GM21526 (cell line): ENCODE results near the gene GAS6.
"Not testable (repeated sequence)": the region's sequence is repeated elsewhere in the genome, so short reads cannot be mapped to it uniquely, and the experiment has no call there.

Source experiments
- ATAC-seq: cut with Tn5 transposase; IDR thresholded peaks from one replicate; pipeline ENCODE4 v1.9.1; 2021; ENCODE audit warnings: moderate library complexity; ENCODE audit not compliant: unreplicated experiment, low FRiP score

The GAS6 gene

DNA sequence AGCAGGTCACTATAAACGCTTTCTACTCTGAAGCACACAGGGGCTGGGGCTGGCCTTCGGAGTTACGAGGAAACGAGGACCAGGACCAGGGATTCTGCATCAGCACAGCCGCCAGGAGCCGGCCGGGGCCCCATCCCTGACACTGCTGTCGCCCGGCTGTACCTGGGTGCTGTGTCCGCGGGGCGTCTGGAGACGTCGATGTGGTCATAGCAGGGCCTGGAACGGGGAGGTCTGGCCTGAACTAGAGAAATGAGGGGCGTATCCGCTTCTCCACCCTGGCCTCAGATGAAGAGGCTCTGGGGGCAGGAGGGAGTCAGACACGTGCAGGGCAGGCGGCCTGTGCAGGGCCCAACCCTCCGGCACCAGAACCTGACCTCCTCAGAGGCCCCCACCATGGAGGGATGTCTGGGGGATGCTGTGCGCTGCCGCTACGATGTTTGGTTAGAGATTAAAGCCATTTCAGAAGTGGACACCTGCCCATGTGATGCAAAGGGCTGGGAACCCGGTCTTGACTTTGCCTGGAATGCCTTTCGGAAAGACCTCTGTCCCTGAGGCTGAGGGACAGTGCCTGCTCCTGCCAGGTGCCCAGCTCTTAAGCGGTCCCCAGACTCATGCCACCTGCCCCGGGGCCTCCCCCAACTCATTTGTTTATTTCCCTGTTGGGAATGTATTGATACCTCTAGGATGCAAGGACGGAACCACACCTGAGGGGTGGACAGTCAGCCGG is 21.4 kb downstream of the GAS6 start:
- ATAC-seq: no peak

DNA sequence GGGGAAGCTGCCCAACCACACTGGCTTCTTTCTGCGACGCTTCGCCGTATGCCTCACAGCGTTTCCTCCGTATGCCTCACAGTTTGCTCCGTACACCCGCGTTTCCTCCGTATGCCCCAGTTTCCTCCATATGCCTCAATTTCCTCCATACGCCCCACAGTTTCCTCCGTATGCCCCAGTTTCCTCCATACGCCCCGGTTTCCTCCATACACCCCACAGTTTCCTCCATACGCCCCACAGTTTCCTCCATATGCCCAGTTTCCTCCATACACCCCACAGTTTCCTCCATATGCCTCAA is 22.6 kb downstream of the GAS6 start:
- no peak for ATAC-seq

GRCh38 chr13:113840541-113841352 is 23.1 kb downstream of the GAS6 start:
- ATAC-seq: no peak

- no peak for ATAC-seq
These were observed 24.2 kb downstream of the GAS6 start for GRCh38 chr13:113839536-113840204.

DNA sequence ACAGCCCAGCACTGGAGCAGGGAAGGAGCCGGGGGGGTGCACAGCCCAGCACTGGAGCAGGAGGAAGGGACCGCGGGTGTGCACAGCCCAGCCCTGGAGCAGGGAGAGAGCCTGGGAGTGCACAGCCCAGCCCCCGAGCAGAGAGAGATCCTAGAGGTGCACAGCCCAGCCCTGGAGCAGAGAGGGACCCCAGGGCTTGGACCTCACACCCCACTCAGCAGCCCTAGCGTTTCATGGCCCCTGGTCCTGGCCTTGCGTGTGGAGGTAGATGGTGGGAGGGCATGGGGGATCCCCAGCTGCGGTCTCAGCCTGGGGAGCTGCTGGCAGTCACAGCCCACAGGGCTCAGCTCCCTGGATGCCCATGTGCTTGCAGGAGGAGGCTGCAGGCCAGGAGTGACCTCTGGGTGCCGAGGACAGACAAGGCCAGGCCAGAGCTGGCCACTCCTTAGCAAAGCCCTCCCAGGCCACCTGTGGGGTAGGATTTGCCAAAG is 25.1 kb downstream of the GAS6 start:
- ATAC-seq: no peak

DNA sequence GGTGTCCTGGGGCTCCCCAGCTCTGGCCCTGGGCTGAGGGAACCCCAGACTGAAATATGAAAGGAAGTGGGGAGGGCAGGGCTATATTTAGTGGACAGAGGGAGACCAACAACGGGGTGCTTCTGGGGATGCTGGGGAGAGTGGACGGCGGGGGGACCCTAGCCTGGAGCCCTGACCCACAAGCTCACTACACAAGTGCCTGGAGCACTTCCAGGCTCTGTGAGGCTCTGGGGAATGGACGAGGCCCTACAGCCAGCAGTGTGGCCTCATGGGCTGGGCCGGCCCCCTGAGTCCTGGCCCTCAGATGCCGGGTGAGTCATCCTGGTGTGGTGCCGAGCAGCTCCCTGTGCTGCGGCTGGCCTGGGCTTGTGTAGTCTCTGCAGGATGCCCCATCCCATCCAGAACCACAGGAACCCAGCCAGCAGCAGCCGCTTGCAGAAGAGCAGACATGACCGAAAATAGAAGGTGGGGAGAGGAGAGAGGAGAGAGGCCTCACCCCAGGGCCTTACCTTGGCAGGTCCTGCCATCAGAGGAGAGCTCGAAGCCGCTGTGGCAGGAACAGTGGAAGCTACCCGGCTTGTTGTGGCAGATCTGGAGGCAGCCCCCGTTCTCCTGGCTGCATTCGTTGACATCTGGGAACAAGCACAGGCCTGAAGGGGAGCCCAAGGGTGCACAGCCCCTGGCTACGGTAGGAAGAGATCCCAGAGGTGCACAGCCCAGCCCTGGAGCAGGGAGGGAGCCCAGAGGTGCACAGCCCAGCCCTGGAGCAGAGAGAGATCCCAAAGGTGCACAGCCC is 26.1 kb downstream of the GAS6 start:
- ATAC-seq: no peak

- ATAC-seq: no peak
These were observed 26.9 kb downstream of the GAS6 start for GRCh38 chr13:113836768-113837559.

DNA sequence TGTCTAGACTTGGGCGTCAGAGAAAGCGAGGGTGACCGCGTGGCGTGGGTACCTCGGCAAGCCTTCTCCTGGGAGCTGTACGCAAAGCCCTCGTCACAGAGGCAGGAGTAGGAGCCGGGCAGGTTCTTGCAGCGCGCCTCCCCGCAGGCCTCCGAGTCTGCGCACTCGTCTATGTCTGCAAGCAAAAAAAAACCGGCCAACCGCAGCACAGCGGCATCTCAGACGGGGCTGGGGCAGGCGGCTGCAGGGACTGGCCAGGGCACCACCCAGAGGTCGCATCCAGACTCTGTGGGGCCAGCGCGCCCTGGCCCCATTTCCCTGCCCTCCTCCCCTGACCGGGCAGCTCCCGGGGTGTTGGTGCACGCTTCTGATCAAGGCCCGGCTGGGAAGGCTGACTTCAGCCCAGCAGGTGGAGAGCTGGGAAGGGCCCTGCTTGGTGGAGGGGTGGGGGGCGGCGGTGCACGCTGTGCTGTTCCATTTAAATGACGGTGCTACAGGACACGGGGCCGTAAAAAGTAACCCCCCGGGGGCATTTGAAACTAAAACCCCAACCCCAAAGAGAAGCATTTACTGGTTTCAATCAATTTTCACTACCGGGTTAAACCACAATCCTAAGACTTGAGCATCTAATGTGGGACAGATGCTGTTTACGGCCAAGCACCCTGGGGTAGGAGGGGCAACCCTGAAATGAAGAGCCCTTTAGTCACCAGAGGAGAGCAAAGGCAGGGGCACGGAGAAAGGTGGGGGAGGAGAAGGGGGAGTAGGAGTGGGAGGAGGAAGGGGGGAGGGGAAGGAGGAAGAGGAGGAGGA is 28.2 kb downstream of the GAS6 start:
- no peak for ATAC-seq

GRCh38 chr13:113834496-113835200 is 29.2 kb downstream of the GAS6 start:
- ATAC-seq: no peak

DNA sequence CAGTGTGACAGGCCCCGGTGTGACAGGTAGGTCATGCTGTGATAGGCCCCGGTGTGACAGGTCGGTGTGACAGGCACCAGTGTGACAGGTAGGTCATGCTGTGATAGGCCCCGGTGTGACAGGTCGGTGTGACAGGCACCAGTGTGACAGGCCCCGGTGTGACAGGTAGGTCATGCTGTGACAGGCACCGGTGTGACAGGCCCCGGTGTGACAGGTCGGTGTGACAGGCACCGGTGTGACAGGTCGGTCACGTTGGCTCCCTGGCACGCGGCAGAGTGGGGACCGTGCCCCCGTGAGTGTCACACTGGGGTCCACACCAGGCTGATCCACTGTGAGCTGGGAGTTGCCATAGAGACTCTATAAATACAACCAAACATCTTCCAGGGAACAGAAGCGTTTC is 29.9 kb downstream of the GAS6 start:
- not testable (repeated sequence) for ATAC-seq

DNA sequence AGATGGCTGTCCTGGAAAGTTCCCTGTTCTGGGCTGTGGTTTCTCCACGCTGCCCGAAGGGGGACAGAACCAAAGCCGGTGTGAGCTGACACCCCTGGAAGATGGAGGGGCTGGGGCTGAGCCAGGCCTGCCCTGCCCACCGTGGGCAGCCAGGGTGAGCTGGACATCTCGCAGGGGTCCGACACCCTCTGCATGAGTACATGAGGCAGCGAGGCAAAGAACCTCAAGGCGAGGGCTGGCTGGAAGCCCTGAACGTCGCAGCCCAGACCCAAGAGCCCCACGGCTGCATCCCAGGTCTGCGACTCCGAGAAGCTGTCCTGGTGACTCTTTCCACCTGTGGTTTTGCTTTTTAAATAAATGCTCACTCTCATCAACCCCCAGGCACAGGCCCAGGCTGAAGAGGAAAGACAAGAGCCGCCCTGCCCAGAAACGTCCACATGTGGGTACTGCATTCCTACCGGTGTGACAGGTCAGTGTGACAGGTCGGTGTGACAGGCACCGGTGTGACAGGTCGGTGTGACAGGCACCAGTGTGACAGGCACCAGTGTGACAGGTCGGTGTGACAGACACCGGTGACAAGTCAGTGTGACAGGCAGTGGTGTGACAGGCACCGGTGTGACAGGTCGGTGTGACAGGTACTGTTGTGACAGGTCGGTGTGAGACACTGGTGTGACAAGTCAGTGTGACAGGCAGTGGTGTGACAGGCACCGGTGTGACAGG is 30.6 kb downstream of the GAS6 start:
- no peak for ATAC-seq

DNA sequence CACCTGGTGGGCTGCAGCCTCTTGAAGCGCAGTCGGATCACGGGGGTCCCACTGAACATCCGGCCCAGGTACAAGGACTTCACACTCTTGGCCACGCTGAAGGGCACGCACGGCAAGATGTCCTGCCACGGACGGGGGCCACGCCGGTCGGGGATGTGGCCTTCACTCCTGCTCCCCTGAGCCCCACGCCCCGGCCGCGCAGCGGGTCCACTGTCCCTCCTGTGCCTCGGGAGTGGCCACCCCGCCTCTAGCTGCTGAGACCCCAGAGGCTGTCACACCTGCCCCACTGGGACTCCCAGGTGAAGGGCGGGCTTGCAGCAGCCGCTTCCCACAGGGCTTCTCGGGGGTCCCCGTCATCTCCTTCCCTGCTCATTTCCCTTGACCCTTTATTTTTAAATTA is 31.2 kb downstream of the GAS6 start:
- no peak for ATAC-seq

- ATAC-seq: no peak
These were observed 31.7 kb downstream of the GAS6 start for GRCh38 chr13:113832205-113832604.

- no peak for ATAC-seq
These were observed 32.8 kb downstream of the GAS6 start for GRCh38 chr13:113831061-113831460.

GRCh38 chr13:113830426-113830950 is 33.4 kb downstream of the GAS6 start:
- not testable (repeated sequence) for ATAC-seq

DNA sequence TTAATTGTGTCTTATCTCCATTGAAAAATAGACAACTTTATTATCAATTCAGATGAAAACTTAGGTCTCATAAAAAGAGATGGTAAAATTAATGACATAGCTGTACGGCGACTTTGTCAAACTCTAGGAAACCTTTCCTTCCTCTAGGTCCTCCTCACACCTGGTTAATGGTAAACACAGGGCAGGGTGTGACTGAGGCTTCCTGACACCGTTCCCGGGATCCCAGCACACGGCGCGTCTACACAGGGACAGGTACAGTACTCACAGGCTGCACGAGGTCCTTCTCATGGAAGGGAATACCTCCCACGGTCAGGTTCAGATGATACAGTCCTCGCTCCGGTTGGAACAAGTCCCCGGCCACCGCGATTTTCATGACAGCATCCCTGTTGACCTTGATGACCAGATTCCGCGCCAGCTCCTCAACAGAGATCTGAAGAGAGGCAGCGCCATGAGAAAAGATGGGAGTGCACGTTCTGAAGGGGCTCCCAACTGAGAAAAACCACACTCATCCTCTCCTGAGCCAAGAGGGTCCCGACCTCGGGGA is 35.5 kb downstream of the GAS6 start:
- ATAC-seq: no peak

GRCh38 chr13:113827021-113827420 is 36.9 kb downstream of the GAS6 start:
- ATAC-seq: no peak
